Ovary (tissue), 3 donors: ENCODE results near the gene KRT9.

Source experiments
- CTCF ChIP-seq, 3 donors: fragments of 450-650 bp in 2 of 3; fragments of 200-600 bp in 1 of 3; IDR thresholded peaks; one replicate each; pipeline versions ENCODE4 v1.5.1 to v1.8.0; 2016 to 2022; ENCODE audit warnings: antibody characterized with exemption in 3 of 3, mild to moderate bottlenecking in 1 of 3
- POLR2A ChIP-seq: fragments of 450-650 bp; IDR thresholded peaks from one replicate; pipeline ENCODE4 v1.6.1; 2017; ENCODE audit warnings: antibody characterized with exemption, mild to moderate bottlenecking, moderate library complexity
- donor health status: DM: no; HTN: no; CAD: no.

GRCh38 chr17:41610965-41611640, 39.2 kb upstream of the KRT9 start:
- TF ChIP-seq POLR2A (no peak), CTCF (IDR thresholded peaks at IDR 0.05) (no peak)
